Colon (tissue), 2 donors: ENCODE results near the gene MACROH2A1.

Experiments
- FAIRE-seq: peaks from 2 replicates; lab custom pipeline; 2012; peaks lifted over from hg19 to GRCh38; lab: Jason Lieb, UNC
- donor health status: control.
- donor health status: control.

MACROH2A1 gene

GRCh38 chr5:135398855-135399793 is at the start of gene MACROH2A1:
MACROH2A1 (minus strand) TSS chr5:135399231; CDS start chr5:135389093, 10,138 bp downstream.
- FAIRE-seq, result no peak

DNA sequence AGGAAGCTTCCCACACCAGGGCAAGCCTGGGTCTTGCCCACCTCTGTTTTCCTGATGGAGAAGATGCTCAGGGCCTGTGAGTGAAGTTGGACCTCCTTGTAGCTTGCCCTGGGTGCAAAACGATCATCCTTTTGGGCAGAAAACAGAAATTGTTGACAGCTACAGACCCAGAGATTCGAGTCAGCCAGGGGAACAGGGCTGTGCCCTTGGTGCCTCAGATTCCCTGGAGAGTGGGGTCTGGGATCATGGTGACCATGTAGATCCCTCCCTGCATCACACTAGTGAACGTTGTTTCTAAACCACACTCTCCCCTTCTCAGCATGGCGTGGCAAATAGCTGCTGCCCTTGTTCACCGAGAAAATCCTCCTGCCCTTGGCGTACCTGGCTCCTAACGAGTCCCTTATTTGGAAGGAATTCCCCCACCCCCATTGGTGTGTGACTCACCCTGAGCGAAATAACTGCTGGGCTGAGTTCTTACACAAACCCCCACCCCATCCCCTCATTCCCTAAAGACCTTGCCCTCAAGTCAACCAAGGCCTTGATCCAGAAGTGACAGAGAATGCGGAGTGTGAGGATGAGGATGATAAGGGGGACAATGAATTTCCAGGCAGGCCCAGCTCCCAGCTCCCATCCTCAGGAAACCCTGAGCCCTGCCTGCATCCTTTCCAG is 49.2 kb upstream of the MACROH2A1 start:
- FAIRE-seq, result no peak

DNA sequence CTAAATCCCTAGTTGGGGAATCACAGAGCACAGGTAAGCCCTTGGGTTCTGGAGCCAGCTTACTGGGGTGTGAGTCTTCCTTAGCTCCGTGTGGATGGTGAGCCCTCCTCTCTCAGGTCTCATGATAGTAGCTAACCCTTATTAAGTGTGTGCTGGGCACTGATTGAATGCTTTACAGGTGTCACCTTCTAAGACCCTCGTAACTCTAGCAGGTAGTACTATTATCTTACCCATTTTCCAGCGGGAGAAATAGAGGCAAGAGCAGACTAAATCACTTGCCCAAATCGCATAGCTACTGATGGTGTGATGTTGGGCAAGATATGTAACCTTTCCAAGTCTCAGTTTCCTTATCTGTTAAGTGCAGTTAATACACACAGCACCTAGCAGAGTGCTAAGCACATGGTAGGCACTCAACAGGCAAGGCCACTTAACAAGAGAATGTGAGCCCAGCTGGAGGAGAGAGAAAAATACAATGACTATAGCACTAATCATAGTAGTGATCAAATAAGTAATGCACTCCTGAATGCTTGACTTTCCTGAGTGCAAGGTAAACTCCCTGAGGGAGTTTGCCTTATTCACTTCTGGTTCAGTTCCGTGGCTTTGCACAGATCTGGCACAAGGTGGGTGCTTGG is 48.4 kb upstream of the MACROH2A1 start, which contains the start of gene DCANP1:
TSS of gene DCANP1 (minus strand) at position 51 of the 632 bp plus-strand sequence. CDS start 240 bp downstream, outside the sequence.
- no peak for FAIRE-seq

DNA sequence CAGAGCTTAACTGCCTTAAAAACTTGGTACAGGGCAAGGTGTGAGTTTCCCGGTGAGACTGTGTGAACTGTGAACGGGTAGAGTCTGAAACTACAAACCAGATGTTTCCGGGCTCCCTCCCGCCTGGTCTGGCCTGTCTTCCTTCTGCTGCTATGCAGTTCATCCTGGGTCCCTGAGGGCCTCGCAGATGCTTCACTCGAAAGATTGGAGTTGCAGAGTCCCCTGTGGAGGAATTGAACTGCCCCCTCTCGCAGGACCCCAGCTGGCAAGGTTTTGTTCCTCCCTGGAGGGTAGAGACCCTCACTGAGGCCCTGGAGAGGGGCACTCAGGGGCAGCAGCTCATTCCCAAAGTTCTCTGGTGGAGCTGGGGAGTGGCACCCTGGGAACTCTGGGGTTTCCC is 47.6 kb upstream of the MACROH2A1 start:
- FAIRE-seq, result no peak

GRCh38 chr5:135446206-135446605 is 47.2 kb upstream of the MACROH2A1 start:
- FAIRE-seq, result no peak

DNA sequence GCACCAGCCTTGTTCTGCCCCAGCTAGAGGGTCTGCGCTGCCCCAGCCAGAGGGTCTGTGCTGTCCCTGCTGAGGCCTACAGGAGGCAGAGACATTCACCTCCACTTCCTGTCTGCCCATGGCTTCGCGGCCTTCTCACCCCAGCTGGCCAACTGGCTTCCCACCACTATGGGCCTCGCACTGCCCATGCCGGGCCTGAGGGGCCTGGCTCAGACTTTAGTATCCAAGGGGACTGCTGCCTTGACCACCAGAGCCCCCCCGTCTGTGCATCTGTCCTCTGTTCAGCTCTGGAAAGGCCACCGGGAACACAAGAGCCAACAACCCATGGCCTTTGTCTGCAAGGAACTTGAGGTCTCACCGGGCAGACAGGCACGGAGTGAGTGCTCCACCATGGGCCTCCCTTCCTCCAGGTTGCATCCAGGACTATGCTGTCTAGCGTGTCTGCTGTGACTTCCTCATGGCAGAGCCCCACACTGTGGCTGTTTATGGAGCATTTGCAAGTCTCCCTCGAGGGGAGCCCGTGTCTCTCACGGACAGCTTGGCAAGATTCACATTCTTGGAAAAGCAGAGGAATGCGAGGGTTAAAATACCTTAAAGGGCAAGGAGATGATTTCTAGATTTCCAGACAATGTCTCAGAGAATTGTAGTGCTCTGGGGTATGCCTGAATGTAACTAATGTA is 46.4 kb upstream of the MACROH2A1 start:
- no peak for FAIRE-seq

- no peak for FAIRE-seq
Measured at GRCh38 chr5:135444881-135445280, 45.9 kb upstream of the MACROH2A1 start.

GRCh38 chr5:135444360-135444759 is 45.3 kb upstream of the MACROH2A1 start:
- no peak for FAIRE-seq

DNA sequence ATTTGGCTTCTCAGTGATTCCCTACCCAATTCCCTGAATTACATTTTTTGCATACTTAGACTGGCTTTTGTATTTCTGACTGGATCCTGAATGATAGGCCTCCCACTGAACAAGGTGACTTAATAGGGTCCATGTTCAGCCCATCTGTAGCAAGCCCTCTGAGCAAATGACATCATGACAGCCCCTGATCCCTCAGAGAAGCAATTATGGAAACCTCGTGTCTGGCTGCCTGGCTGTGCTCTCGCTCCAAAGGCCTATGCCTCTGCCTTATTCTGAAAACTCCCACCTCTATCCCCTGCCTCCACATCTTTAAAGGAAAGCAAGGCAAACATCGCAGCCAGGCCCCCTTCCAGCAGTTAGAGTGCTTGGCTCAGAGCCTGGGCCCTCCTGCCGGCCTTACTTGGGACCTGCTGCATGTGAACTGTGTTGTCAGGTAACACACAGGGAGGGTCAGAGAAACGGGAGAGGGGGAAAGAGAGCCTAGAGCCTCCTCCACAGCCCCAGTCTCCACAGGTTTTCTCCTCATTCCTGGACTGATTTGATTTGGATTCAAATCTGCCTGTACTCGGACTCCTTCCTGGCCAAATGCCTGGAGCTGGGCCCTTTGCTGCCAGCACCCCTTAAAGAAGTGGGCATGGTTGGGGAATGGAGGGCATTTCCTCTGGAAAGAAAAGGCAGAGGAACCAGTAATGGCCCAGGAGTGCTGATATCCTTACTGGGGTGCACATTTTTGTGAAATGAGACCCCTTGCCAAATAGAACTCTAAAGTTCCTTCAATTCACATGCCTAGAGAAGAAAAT is 44.3 kb upstream of the MACROH2A1 start:
- no peak for FAIRE-seq

GRCh38 chr5:135442431-135443160 is 43.6 kb upstream of the MACROH2A1 start:
- no peak for FAIRE-seq

- no peak for FAIRE-seq
Measured at GRCh38 chr5:135441919-135442318, 42.9 kb upstream of the MACROH2A1 start.

GRCh38 chr5:135441350-135441831 is 42.4 kb upstream of the MACROH2A1 start:
- FAIRE-seq, result no peak

GRCh38 chr5:135440916-135441315 is 41.9 kb upstream of the MACROH2A1 start:
- FAIRE-seq, result no peak

DNA sequence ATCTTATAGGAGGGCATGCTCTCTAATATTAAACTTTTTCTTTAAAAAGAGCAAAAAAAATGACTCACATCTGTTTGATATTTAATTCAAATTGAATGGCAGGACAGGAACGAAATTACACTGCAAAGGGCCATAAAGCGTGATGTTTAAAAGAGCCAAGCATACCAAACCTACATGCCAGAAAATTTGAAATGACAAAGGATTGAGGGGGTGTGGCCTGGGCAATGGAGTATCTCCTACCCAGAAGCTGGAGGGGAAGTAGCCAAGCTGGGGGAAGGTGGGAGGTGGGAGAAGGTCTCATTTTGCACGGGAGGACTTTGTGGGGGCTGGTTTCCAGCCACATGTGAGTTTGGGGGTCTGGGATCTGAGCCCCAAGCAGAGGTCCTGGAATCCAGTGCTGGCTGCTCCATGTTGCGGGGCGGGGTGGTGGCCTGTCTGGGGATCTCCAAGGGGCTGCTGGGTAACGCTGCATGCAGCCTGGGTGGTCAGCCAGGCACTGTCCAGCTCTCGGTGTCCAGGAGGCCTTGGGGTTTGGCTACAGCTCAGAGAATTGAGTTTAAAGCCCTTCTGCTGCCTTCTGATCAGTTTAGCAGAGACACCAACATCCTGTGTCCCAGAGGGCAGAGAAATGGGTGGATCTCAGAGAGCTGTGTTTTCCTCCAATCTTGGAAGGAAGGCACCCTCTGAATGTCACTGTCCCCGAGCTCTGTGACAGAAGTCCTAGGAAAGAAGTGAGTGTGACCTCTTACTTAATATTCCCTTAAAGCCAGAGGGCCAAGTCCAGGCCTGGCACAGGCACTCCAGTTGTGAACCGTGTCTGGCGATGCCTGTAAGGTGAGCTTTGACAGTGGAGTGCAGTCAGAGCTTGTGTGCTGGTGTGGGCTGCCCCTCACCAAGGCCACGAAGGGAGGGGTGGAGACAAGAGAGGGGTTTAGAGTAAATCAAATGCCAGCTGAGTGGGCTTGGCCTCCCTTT is 40.5 kb upstream of the MACROH2A1 start:
- FAIRE-seq, result no peak

GRCh38 chr5:135438636-135439221 is 39.7 kb upstream of the MACROH2A1 start:
- no peak for FAIRE-seq

DNA sequence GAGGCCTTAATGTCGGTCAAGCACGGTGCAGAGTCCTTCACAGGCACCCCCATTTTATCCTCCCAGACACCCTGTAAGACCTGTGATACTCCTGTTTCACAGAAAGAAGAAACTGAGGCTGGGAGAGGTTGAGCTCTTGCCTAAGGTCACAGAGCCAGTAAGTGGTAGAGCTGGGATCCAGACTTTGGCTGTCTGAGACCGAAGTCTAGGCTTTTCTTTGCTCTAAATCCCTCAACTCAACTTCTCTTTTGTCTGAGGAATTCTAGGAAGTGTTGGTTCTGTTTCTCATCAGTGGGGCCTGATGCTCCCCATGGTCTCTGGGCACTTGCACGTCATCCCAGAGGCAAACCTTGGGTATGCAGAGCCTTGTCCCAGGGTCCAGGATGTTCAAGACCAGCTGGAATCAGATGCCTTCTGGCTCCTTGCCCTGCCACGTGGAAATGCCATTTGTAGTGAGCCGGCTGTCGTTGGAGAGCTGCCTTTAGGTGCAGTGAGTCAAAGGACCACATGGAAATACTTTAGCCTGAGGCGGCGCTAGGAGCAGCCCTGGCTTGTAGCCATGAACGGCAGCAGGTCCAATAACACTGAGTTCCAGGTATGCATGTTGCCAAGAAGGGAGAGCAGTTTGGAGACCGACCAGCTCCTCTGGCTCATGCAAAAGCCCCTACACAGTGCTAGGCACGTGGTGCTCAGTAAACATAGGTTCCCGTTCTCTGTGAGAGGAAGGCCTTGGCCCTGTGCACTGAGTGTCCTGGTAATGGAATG is 38.9 kb upstream of the MACROH2A1 start:
- FAIRE-seq, result no peak

DNA sequence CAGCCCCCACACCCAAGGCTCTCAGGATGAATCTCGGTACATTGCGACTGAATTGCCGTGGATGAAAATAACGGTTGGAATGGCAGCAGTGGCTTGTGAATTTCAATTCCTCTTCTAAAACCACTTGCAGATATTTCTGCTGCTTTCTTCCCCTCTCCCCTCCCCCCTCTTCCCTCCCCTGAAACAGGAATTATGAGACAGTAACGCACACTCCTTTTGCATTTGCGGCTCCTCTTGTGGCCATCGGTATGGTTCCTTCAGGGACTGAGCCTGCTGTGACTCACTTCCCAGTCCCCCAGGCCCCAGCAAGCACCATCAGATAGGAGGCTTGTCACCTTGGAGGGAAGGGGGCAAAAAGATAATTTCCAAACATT is 38.4 kb upstream of the MACROH2A1 start:
- no peak for FAIRE-seq

- FAIRE-seq, result no peak
Measured at GRCh38 chr5:135436951-135437418, 38.0 kb upstream of the MACROH2A1 start.
